OCI-LY7 (cell line): ENCODE data around the gene HOXC9.

Experiments used
- CTCF ChIP-seq: fragments of 200-600 bp; sonication (generic); conservative IDR thresholded peaks from 2 replicates; pipeline ENCODE4 v1.5.1; 2014; ENCODE audit warnings: mild to moderate bottlenecking, antibody characterized with exemption, low read length, moderate library complexity, mixed read lengths
- EZH2phosphoT487 ChIP-seq: fragments of 200-600 bp; sonication (generic); IDR thresholded peaks from 2 replicates; pipeline ENCODE4 v1.6.1; 2018; ENCODE audit warnings: low read depth, borderline replicate concordance, mild to moderate bottlenecking, mixed run types, antibody characterized with exemption, low read length, moderate library complexity, mixed read lengths

GRCh38 chr12:54007538-54008259 is 7.7 kb downstream of the HOXC9 start:
- TF ChIP-seq CTCF (no peak), EZH2phosphoT487 (no peak)
